CD4-positive, alpha-beta T cell (primary cell): ENCODE results near the gene VCAN. TPM values are rescaled to one million over a fixed set of nuclear protein-coding genes. Genes with fewer than 3 reads are reported as not detected.

Experiments used
- ATAC-seq: fragments of 200-7000 bp; cut with Tn5 transposase; one replicate; pipeline ENCODE4 v1.10.0; 2022; ENCODE audit warnings: mild to moderate bottlenecking; ENCODE audit not compliant: poor library complexity
- CTCF ChIA-PET: fragments of 350-600 bp; sonication (Branson Sonifier 250); formaldehyde crosslinking; loops from one replicate; lab custom pipeline; 2021; ENCODE audit warnings: antibody characterized with exemption, inconsistent platforms; lab: Charles Lee
- POLR2A ChIA-PET: fragments of 350-600 bp; sonication (Branson Sonifier 250); formaldehyde crosslinking; loops from one replicate; lab custom pipeline; 2021; ENCODE audit warnings: antibody characterized with exemption, inconsistent platforms; lab: Charles Lee
- DNase-seq, 14 experiments: peaks; one replicate each; pipeline ENCODE4 v3.0.0-alpha.2; 2013 to 2020; ENCODE audit warnings: mixed read lengths in 2 of 14
- H3K27ac ChIP-seq, 2 donors: one replicate each; pipeline versions ENCODE4 v1.5.1 to v1.7.0; 2013; ENCODE audit warnings: low read length in 2 of 2, low read depth in 1 of 2, mild to moderate bottlenecking in 1 of 2
- H3K27me3 ChIP-seq, 2 experiments: 1 replicate in 1 of 2; 2 replicates in 1 of 2; pipeline versions ENCODE4 v1.6.1 to v1.7.0; 2013; ENCODE audit warnings: low read length in 2 of 2, control low read depth in 1 of 2, mild to moderate bottlenecking in 1 of 2, moderate library complexity in 1 of 2; ENCODE audit not compliant: insufficient read depth in 2 of 2, control insufficient read depth in 1 of 2
- H3K36me3 ChIP-seq: one replicate; pipeline ENCODE4 v1.6.1; 2013; ENCODE audit warnings: low read length, control low read depth; ENCODE audit not compliant: insufficient read depth
- H3K4me1 ChIP-seq: one replicate; pipeline ENCODE4 v1.6.1; 2013; ENCODE audit warnings: low read length, control low read depth; ENCODE audit not compliant: insufficient read depth
- H3K4me3 ChIP-seq: one replicate; pipeline ENCODE4 v1.5.1; 2013; ENCODE audit warnings: mild to moderate bottlenecking, low read length, moderate library complexity
- H3K9me3 ChIP-seq, 2 experiments: 1 replicate in 1 of 2; 2 replicates in 1 of 2; pipeline versions ENCODE4 v1.6.1 to v1.7.0; 2013; ENCODE audit warnings: low read length in 2 of 2, mild to moderate bottlenecking in 2 of 2, control low read depth in 1 of 2, moderate library complexity in 1 of 2; ENCODE audit not compliant: control insufficient read depth in 1 of 2, insufficient read depth in 1 of 2
- H3K27ac Mint-ChIP-seq: one replicate; pipeline ENCODE4 v1.8.0; 2020; ENCODE audit warnings: mixed read lengths
- H3K27me3 Mint-ChIP-seq: one replicate; pipeline ENCODE4 v1.8.0; 2021; ENCODE audit warnings: mixed read lengths
- H3K36me3 Mint-ChIP-seq: one replicate; pipeline ENCODE4 v1.8.0; 2021; ENCODE audit warnings: low read depth, mixed read lengths
- H3K4me1 Mint-ChIP-seq: one replicate; pipeline ENCODE4 v1.8.0; 2021; ENCODE audit warnings: low read depth, mixed read lengths
- H3K4me3 Mint-ChIP-seq: one replicate; pipeline ENCODE4 v1.8.0; 2020; ENCODE audit warnings: mild to moderate bottlenecking, mixed read lengths
- H3K9me3 Mint-ChIP-seq: one replicate; pipeline ENCODE4 v1.8.0; 2020; ENCODE audit warnings: mixed read lengths
- CTCF ChIP-seq: fragments of 200-600 bp; IDR thresholded peaks from one replicate; pipeline ENCODE4 v1.8.0; 2022; ENCODE audit warnings: antibody characterized with exemption, mild to moderate bottlenecking
- intact Hi-C, 2 experiments: fragments of 100-400 bp; cut with DNase I in 1 of 2; cut with micrococcal nuclease in 1 of 2; formaldehyde crosslinking; loops; one replicate each; pipeline versions ENCODE4 v1.15.1 to v1.9.0; 2023 to 2025; cut with DNase I, micrococcal nuclease
- total RNA-seq, 174 experiments: library from RNA in 2 of 174; stranded (reverse) in 2 of 174; gene quantifications; one replicate each; pipeline ENCODE4 v1.2.3 and lab custom pipeline; 2021 to 2026

VCAN gene
- total RNA-seq, 2 experiments from 2014 or later: 6.4 to 7.1 TPM

- Mint-ChIP-seq H3K4me3 (no peak overlapping the region), H3K9me3 (peaks cover 12% of the 10 kb centered on the region), H3K4me1 (no peaks in the 10 kb centered on the region), H3K27ac (no peak overlapping the region), H3K36me3 (no peaks in the 10 kb centered on the region), H3K27me3 (peaks cover 9% of the 10 kb centered on the region)
- ChIA-PET POLR2A (no interaction called here), CTCF (interaction anchor here (0.6 kb wide), 1 partner anchor 1002 kb away, joined by 3 read pairs; no protein-coding TSS in a partner anchor)
- Histone ChIP-seq H3K27me3 (peaks cover 0 to 11% of the 10 kb centered on the region in 2 experiments), H3K9me3 (peaks cover 5 to 16% of the 10 kb centered on the region in 2 experiments), H3K36me3 (no peaks in the 10 kb centered on the region), H3K4me3 (no peak overlapping the region), H3K27ac (no peak overlapping the region), H3K4me1 (no peaks in the 10 kb centered on the region)
- DNase-seq: no peak
- no peak for TF ChIP-seq CTCF
- intact Hi-C loops: no loop called here
- no peak for ATAC-seq
These were observed 21.2 kb upstream of the VCAN start for GRCh38 chr5:83450183-83450966.

GRCh38 chr5:83450967-83451248 is 20.6 kb upstream of the VCAN start:
- peaks cover 0 to 11% of the 10 kb centered on the region in 2 experiments for H3K27me3 ChIP-seq
- H3K36me3 ChIP-seq: no peaks in the 10 kb centered on the region
- H3K4me3 ChIP-seq: no peak overlapping the region
- H3K9me3 Mint-ChIP-seq: peaks cover 15% of the 10 kb centered on the region
- H3K4me3 Mint-ChIP-seq: no peak overlapping the region
- no peak for TF ChIP-seq CTCF
- ChIA-PET POLR2A (no interaction called here), CTCF (no interaction called here)
- H3K4me1 Mint-ChIP-seq: no peaks in the 10 kb centered on the region
- H3K4me1 ChIP-seq: no peaks in the 10 kb centered on the region
- intact Hi-C loops: no loop called here
- no peaks in the 10 kb centered on the region for H3K36me3 Mint-ChIP-seq
- peaks cover 5 to 16% of the 10 kb centered on the region in 2 experiments for H3K9me3 ChIP-seq
- H3K27ac ChIP-seq: no peak overlapping the region
- ATAC-seq: no peak
- H3K27me3 Mint-ChIP-seq: peaks cover 9% of the 10 kb centered on the region
- H3K27ac Mint-ChIP-seq: no peak overlapping the region
- DNase-seq: no peak

- no peak overlapping the region for H3K27ac Mint-ChIP-seq
- ATAC-seq: no peak
These were observed 19.6 kb upstream of the VCAN start for GRCh38 chr5:83451955-83452354.

More at GRCh38 chr5:83451955-83452354, 19.6 kb upstream of the VCAN start:
- Histone ChIP-seq H3K27me3 (peaks cover 0 to 11% of the 10 kb centered on the region in 2 experiments), H3K4me1 (no peaks in the 10 kb centered on the region), H3K4me3 (no peak overlapping the region), H3K36me3 (no peaks in the 10 kb centered on the region), H3K27ac (no peak overlapping the region), H3K9me3 (peaks cover 5 to 16% of the 10 kb centered on the region in 2 experiments)
- no peaks in the 10 kb centered on the region for H3K4me1 Mint-ChIP-seq
- no peak for TF ChIP-seq CTCF
- POLR2A ChIA-PET: no interaction called here
- intact Hi-C loops: no loop called here
- H3K9me3 Mint-ChIP-seq: peaks cover 15% of the 10 kb centered on the region
- H3K27me3 Mint-ChIP-seq: peaks cover 9% of the 10 kb centered on the region
- no peaks in the 10 kb centered on the region for H3K36me3 Mint-ChIP-seq
- no peak for DNase-seq
- CTCF ChIA-PET: no interaction called here
- H3K4me3 Mint-ChIP-seq: no peak overlapping the region
